Mammary epithelial cell (primary cell): ENCODE measurements around the gene FBXW4.

Experiments used
- EZH2 ChIP-seq: IDR thresholded peaks from 2 replicates; pipeline ENCODE4 v1.6.1; 2012; ENCODE audit warnings: low read length, inconsistent platforms, borderline replicate concordance
- TF ChIP-seq, protein P1 (sequence below), 2 donors: IDR thresholded peaks in 1 of 2; conservative IDR thresholded peaks in 1 of 2; 2 replicates each; pipeline ENCODE4 v1.5.1; 2011 to 2012; ENCODE audit warnings: inconsistent platforms in 2 of 2, low read length in 2 of 2, mild to moderate bottlenecking in 2 of 2, control low read depth in 1 of 2, low read depth in 1 of 2; ENCODE audit not compliant: insufficient read depth in 1 of 2; ENCODE audit errors: extremely low read depth in 1 of 2

DNA sequence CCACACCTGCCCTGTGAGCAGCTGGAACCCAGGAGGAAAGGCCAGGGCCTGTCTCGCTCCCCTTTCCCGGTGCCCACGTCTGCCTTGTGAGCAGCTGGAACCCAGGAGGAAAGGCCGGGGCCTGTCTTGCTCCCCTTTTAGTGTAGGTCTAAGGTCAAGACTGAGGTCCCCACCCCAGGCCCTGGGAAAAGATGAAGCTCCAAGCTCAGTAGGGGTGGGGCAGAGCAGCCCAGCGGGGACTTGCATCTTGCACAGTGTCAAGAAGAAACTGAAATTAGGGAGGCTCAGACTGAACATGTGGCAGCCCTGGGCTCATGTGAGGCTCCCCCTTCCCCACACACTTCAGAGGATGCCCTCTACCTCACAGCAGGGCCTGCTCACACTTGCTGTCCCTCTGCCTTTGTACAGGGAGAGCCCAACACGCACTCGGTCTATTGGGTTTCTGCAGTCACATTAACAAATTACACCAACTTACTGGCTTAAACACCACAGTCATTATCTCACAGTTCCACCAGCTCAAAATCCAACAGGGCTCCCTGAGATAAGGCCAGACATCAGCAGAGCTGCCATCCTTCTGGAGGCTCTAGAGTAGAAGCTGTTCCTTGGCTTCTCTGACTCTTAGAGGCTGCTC lies 119.3 kb downstream of the FBXW4 start:
- TF ChIP-seq, protein P1, sequence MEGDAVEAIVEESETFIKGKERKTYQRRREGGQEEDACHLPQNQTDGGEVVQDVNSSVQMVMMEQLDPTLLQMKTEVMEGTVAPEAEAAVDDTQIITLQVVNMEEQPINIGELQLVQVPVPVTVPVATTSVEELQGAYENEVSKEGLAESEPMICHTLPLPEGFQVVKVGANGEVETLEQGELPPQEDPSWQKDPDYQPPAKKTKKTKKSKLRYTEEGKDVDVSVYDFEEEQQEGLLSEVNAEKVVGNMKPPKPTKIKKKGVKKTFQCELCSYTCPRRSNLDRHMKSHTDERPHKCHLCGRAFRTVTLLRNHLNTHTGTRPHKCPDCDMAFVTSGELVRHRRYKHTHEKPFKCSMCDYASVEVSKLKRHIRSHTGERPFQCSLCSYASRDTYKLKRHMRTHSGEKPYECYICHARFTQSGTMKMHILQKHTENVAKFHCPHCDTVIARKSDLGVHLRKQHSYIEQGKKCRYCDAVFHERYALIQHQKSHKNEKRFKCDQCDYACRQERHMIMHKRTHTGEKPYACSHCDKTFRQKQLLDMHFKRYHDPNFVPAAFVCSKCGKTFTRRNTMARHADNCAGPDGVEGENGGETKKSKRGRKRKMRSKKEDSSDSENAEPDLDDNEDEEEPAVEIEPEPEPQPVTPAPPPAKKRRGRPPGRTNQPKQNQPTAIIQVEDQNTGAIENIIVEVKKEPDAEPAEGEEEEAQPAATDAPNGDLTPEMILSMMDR (conservative IDR thresholded peaks at IDR 0.05 in 1 of 2, IDR thresholded peaks at IDR 0.05 in 1 of 2; ENCODE audit: extremely low read depth in 1 of 2, insufficient read depth in 1 of 2, low read depth in 1 of 2, low read length in 2 of 2): no peak
- TF ChIP-seq EZH2: no peak
